Activated CD8-positive, alpha-beta T cell treated with anti-CD3 and anti-CD28 coated beads for 36 hours (primary cell): ENCODE results near the gene SLIT3. TPM values are rescaled to one million over a fixed set of nuclear protein-coding genes. Genes with fewer than 3 reads are reported as not detected.
"Not testable (repeated sequence)": the region's sequence is repeated elsewhere in the genome, so short reads cannot be mapped to it uniquely, and the experiment has no call there.

Experiments used
- ATAC-seq: fragments of 200-7000 bp; cut with Tn5 transposase; one replicate; pipeline ENCODE4 v1.10.0; 2021; ENCODE audit warnings: mild to moderate bottlenecking, moderate library complexity
- CTCF ChIA-PET: fragments of 350-600 bp; sonication (Branson Sonifier 250); formaldehyde crosslinking; loops from one replicate; lab custom pipeline; 2021; ENCODE audit warnings: antibody characterized with exemption; lab: Charles Lee
- POLR2A ChIA-PET: fragments of 350-600 bp; sonication (Branson Sonifier 250); formaldehyde crosslinking; loops from one replicate; lab custom pipeline; 2021; ENCODE audit warnings: antibody characterized with exemption; lab: Charles Lee
- DNase-seq: peaks from one replicate; pipeline ENCODE4 v3.0.0-alpha.2; 2020
- H3K27ac Mint-ChIP-seq: one replicate; pipeline ENCODE4 v1.8.0; 2021; ENCODE audit warnings: mild to moderate bottlenecking, mixed read lengths
- H3K27me3 Mint-ChIP-seq: one replicate; pipeline ENCODE4 v1.8.0; 2021; ENCODE audit warnings: mixed read lengths
- H3K36me3 Mint-ChIP-seq: one replicate; pipeline ENCODE4 v1.8.0; 2021; ENCODE audit warnings: low read depth, mixed read lengths
- H3K4me1 Mint-ChIP-seq: one replicate; pipeline ENCODE4 v1.8.0; 2021; ENCODE audit warnings: low read depth, mixed read lengths
- H3K4me3 Mint-ChIP-seq: one replicate; pipeline ENCODE4 v1.8.0; 2021; ENCODE audit warnings: mild to moderate bottlenecking, moderate library complexity, mixed read lengths
- H3K9me3 Mint-ChIP-seq: one replicate; pipeline ENCODE4 v1.8.0; 2021; ENCODE audit warnings: mixed read lengths
- CTCF ChIP-seq: fragments of 200-600 bp; IDR thresholded peaks from one replicate; pipeline ENCODE4 v1.8.0; 2022; ENCODE audit warnings: antibody characterized with exemption, mild to moderate bottlenecking
- intact Hi-C: fragments of 100-400 bp; cut with micrococcal nuclease; formaldehyde crosslinking; loops from one replicate; pipeline ENCODE4 v1.10.0; 2022
- total RNA-seq, 2 experiments: library from RNA; stranded (reverse); gene quantifications; one replicate each; pipeline ENCODE4 v1.2.3, GENCODE V29; 2021

SLIT3 gene
- total RNA-seq, 2 experiments from 2014 or later = 0.69 to 0.74 TPM

GRCh38 chr5:168646335-168646734, 654.6 kb downstream of the SLIT3 start:
- peaks cover 1% of the 10 kb centered on the region for H3K9me3 Mint-ChIP-seq
- ATAC-seq (no peak), DNase-seq (no peak)
- H3K27me3 Mint-ChIP-seq = peaks cover 5% of the 10 kb centered on the region
- no peaks in the 10 kb centered on the region for H3K4me1 Mint-ChIP-seq
- CTCF ChIA-PET = interaction anchor here (0.8 kb wide), 1 partner anchor 8 kb away, joined by 3 read pairs; no protein-coding TSS in a partner anchor
- H3K27ac Mint-ChIP-seq = no peak overlapping the region
- intact Hi-C loops = no loop called here
- POLR2A ChIA-PET = no interaction called here
- no peak for TF ChIP-seq CTCF
- peaks cover 1% of the 10 kb centered on the region for H3K36me3 Mint-ChIP-seq
- H3K4me3 Mint-ChIP-seq = no peak overlapping the region

- no peak overlapping the region for H3K27ac Mint-ChIP-seq
- no peak for TF ChIP-seq CTCF
- peaks cover 2% of the 10 kb centered on the region for H3K27me3 Mint-ChIP-seq
- ChIA-PET CTCF (no interaction called here), POLR2A (no interaction called here)
- no peaks in the 10 kb centered on the region for H3K4me1 Mint-ChIP-seq
- H3K36me3 Mint-ChIP-seq = peaks cover 1% of the 10 kb centered on the region
- intact Hi-C loops = no loop called here
- ATAC-seq (no peak), DNase-seq (no peak)
- H3K9me3 Mint-ChIP-seq = peaks cover 1% of the 10 kb centered on the region
- H3K4me3 Mint-ChIP-seq = no peak overlapping the region
Measured at GRCh38 chr5:168645195-168645594, 655.7 kb downstream of the SLIT3 start.

GRCh38 chr5:168642019-168642418, 658.9 kb downstream of the SLIT3 start:
- H3K27ac Mint-ChIP-seq = no peak overlapping the region
- peaks cover 1% of the 10 kb centered on the region for H3K36me3 Mint-ChIP-seq
- DNase-seq (no peak), ATAC-seq (no peak)
- CTCF ChIA-PET = no interaction called here
- peaks cover 1% of the 10 kb centered on the region for H3K9me3 Mint-ChIP-seq
- H3K4me3 Mint-ChIP-seq = no peak overlapping the region
- H3K4me1 Mint-ChIP-seq = no peaks in the 10 kb centered on the region
- POLR2A ChIA-PET = no interaction called here
- intact Hi-C loops = no loop called here
- H3K27me3 Mint-ChIP-seq = peaks cover 2% of the 10 kb centered on the region
- no peak for TF ChIP-seq CTCF

GRCh38 chr5:168638846-168639245, 662.1 kb downstream of the SLIT3 start:
- POLR2A ChIA-PET, H3K36me3 Mint-ChIP-seq, CTCF ChIA-PET: not testable (repeated sequence)

GRCh38 chr5:168637793-168638192, 663.1 kb downstream of the SLIT3 start:
- DNase-seq (no peak), ATAC-seq (no peak)
- TF ChIP-seq CTCF = no peak
- no peaks in the 10 kb centered on the region for H3K27me3 Mint-ChIP-seq
- H3K9me3 Mint-ChIP-seq = peaks cover 1% of the 10 kb centered on the region
- intact Hi-C loops = no loop called here
- ChIA-PET CTCF (no interaction called here), POLR2A (no interaction called here)
- peaks cover 1% of the 10 kb centered on the region for H3K36me3 Mint-ChIP-seq
- no peak overlapping the region for H3K4me3 Mint-ChIP-seq
- no peak overlapping the region for H3K27ac Mint-ChIP-seq
- H3K4me1 Mint-ChIP-seq = no peaks in the 10 kb centered on the region

More at GRCh38 chr5:168638846-168639245, 662.1 kb downstream of the SLIT3 start:
- H3K27me3 Mint-ChIP-seq, intact Hi-C loops, ATAC-seq, H3K27ac Mint-ChIP-seq, H3K9me3 Mint-ChIP-seq, DNase-seq, H3K4me3 Mint-ChIP-seq, H3K4me1 Mint-ChIP-seq: not testable (repeated sequence)

- Mint-ChIP-seq H3K9me3 (peaks cover 1% of the 10 kb centered on the region), H3K27me3 (peaks cover under 1% of the 10 kb centered on the region), H3K4me1 (no peaks in the 10 kb centered on the region), H3K27ac (no peak overlapping the region), H3K4me3 (no peak overlapping the region), H3K36me3 (peaks cover 1% of the 10 kb centered on the region)
- TF ChIP-seq CTCF = no peak
- ChIA-PET CTCF (no interaction called here), POLR2A (no interaction called here)
- ATAC-seq (no peak), DNase-seq (no peak)
- intact Hi-C loops = no loop called here
Measured at GRCh38 chr5:168637281-168637680, 663.7 kb downstream of the SLIT3 start.

- H3K4me3 Mint-ChIP-seq, ATAC-seq, intact Hi-C loops, H3K4me1 Mint-ChIP-seq, CTCF ChIA-PET, H3K27ac Mint-ChIP-seq, H3K36me3 Mint-ChIP-seq, POLR2A ChIA-PET, H3K9me3 Mint-ChIP-seq, DNase-seq: not testable (repeated sequence)
- H3K27me3 Mint-ChIP-seq = peaks cover 21% of the 10 kb centered on the region
Measured at GRCh38 chr5:168630958-168631357, 670.0 kb downstream of the SLIT3 start.
